GM12878 (cell line): ENCODE results near the gene ITGA2.

ENCODE experiments used
- BCL3 ChIP-seq: IDR thresholded peaks from 2 replicates; pipeline ENCODE4 v1.6.1; 2011; ENCODE audit warnings: borderline replicate concordance, low read depth, mild to moderate bottlenecking, moderate library complexity, low read length; ENCODE audit not compliant: insufficient read depth, poor library complexity, severe bottlenecking
- BHLHE40 ChIP-seq, 2 experiments: fragments of 450-650 bp in 1 of 2; IDR thresholded peaks; 2 replicates each; pipeline ENCODE4 v1.6.1; 2011 to 2017; ENCODE audit warnings: low read depth in 2 of 2, borderline replicate concordance in 1 of 2, improper control_type of control experiment in 1 of 2, low read length in 1 of 2, mild to moderate bottlenecking in 1 of 2
- CTCF ChIP-seq, 3 experiments: IDR thresholded peaks in 2 of 3; conservative IDR thresholded peaks in 1 of 3; 2 replicates each; pipeline ENCODE4 v1.5.1; 2011; ENCODE audit warnings: low read depth in 3 of 3, low read length in 3 of 3, mild to moderate bottlenecking in 3 of 3, control low read depth in 2 of 3, moderate library complexity in 2 of 3, inconsistent platforms in 1 of 3, mixed read lengths in 1 of 3; ENCODE audit not compliant: control insufficient read depth in 2 of 3, insufficient read depth in 1 of 3; ENCODE audit errors: extremely low read depth in 1 of 3
- EED ChIP-seq: sonication (generic); IDR thresholded peaks from 2 replicates; pipeline ENCODE4 v1.6.1; 2016; ENCODE audit warnings: antibody characterized with exemption, low read depth
- EGR1 ChIP-seq, 2 experiments: IDR thresholded peaks; 1 replicate in 1 of 2; 2 replicates in 1 of 2; pipeline ENCODE4 v1.6.1; 2011 to 2012; ENCODE audit warnings: low read depth in 2 of 2, low read length in 2 of 2, borderline replicate concordance in 1 of 2, mild to moderate bottlenecking in 1 of 2, moderate library complexity in 1 of 2
- HDAC6 ChIP-seq: fragments of 200-600 bp; sonication (generic); IDR thresholded peaks from one replicate; pipeline ENCODE4 v1.8.0; 2017; ENCODE audit warnings: antibody characterized with exemption; ENCODE audit not compliant: unreplicated experiment
- IRF3 ChIP-seq: fragments of 450-650 bp; IDR thresholded peaks from 2 replicates; pipeline ENCODE4 v1.6.1; 2014; ENCODE audit warnings: mild to moderate bottlenecking
- MYC ChIP-seq: IDR thresholded peaks from 2 replicates; pipeline ENCODE4 v1.6.1; 2011; ENCODE audit warnings: mild to moderate bottlenecking, low read length, moderate library complexity, inconsistent platforms; ENCODE audit not compliant: insufficient read depth, insufficient replicate concordance, insufficient read length, severe bottlenecking
- SP1 ChIP-seq: IDR thresholded peaks from one replicate; pipeline ENCODE4 v1.6.1; 2011; ENCODE audit warnings: low read depth, low read length
- TAF1 ChIP-seq: IDR thresholded peaks from 2 replicates; pipeline ENCODE4 v1.6.1; 2011; ENCODE audit warnings: mild to moderate bottlenecking, low read depth, low read length, borderline replicate concordance
- YY1 ChIP-seq: IDR thresholded peaks from 2 replicates; pipeline ENCODE4 v1.6.1; 2011; ENCODE audit warnings: low read depth, mild to moderate bottlenecking, low read length
- ZBTB4 ChIP-seq: fragments of 450-650 bp; formaldehyde crosslinking; IDR thresholded peaks from 2 replicates; pipeline ENCODE4 v1.4.0; 2022; ENCODE audit warnings: mild to moderate bottlenecking, moderate library complexity

- TF ChIP-seq HDAC6 (no peak), BCL3 (no peak), TAF1 (no peak), YY1 (no peak), CTCF (IDR thresholded peaks at IDR 0.05 in 2 of 3, conservative IDR thresholded peaks at IDR 0.05 in 1 of 3; ENCODE audit: control insufficient read depth in 2 of 3, extremely low read depth in 1 of 3, insufficient read depth in 1 of 3, low read depth in 3 of 3, low read length in 3 of 3) (no peak), EED (no peak), SP1 (no peak), EGR1 (IDR thresholded peaks at IDR 0.05; ENCODE audit: borderline replicate concordance in 1 of 2, low read depth in 2 of 2, low read length in 2 of 2) (no peak), MYC (no peak), BHLHE40 (IDR thresholded peaks at IDR 0.05; ENCODE audit: borderline replicate concordance in 1 of 2, low read depth in 2 of 2, low read length in 1 of 2) (no peak), ZBTB4 (CRISPR knock-in tag) (no peak), IRF3 (no peak)
These were observed 9.6 kb downstream of the ITGA2 start for GRCh38 chr5:52998552-52999313.
